GM10266 (cell line): ENCODE data around the gene PODXL2.

Experiments used
- DNase-seq: peaks from one replicate; pipeline ENCODE4 v3.0.0; 2012; ENCODE audit errors: extremely low spot score
- CTCF ChIP-seq: IDR thresholded peaks from 2 replicates; pipeline ENCODE4 v1.5.1; 2012; ENCODE audit warnings: mild to moderate bottlenecking, low read depth; ENCODE audit not compliant: control insufficient read depth, insufficient read depth; ENCODE audit errors: missing control alignments

Gene PODXL2

GRCh38 chr3:127613406-127613805 is 15.6 kb upstream of the PODXL2 start:
- no peak for TF ChIP-seq CTCF
- DNase-seq, result no peak

GRCh38 chr3:127614928-127615589 is 13.9 kb upstream of the PODXL2 start:
- DNase-seq, result no peak
- no peak for TF ChIP-seq CTCF

GRCh38 chr3:127615631-127616305 is 13.2 kb upstream of the PODXL2 start:
- no peak for TF ChIP-seq CTCF
- no peak for DNase-seq

- DNase-seq, result no peak
- no peak for TF ChIP-seq CTCF
Measured at GRCh38 chr3:127616836-127617605, 12.0 kb upstream of the PODXL2 start.

- DNase-seq, result no peak
- TF ChIP-seq CTCF, result no peak
Measured at GRCh38 chr3:127618891-127619290, 10.1 kb upstream of the PODXL2 start.

GRCh38 chr3:127620637-127621375 is 8.2 kb upstream of the PODXL2 start:
- no peak for TF ChIP-seq CTCF
- no peak for DNase-seq
